ENCODE measurements around the gene BAG5.
"Not testable (repeated sequence)": the region's sequence is repeated elsewhere in the genome, so short reads cannot be mapped to it uniquely, and the experiment has no call there.

BAG5 gene

GRCh38 chr14:103562429-103563225 is at the start of gene BAG5, which contains the start of gene COA8:
TSS of gene BAG5 (minus strand) at chr14:103562657. CDS start at chr14:103561164, 1,493 bp downstream.
TSS of gene COA8 (plus strand) at chr14:103562960. CDS start at chr14:103563002, 42 bp downstream.
- H3K27ac ChIP-seq (ENCODE audit: low read depth, low read length) = peak within 1 kb of the TSS; percentile 97
- peak within 1 kb of the TSS; percentile 95 for H3K9ac ChIP-seq (ENCODE audit: low read depth, low read length)
- H3K36me3 ChIP-seq (ENCODE audit: control insufficient read depth, insufficient read depth, low read length) = peaks cover 28% of the 10 kb centered on the region
- peak within 1 kb of the TSS; percentile 85 for H3K4me3 ChIP-seq (ENCODE audit: low read depth, low read length)
- no peaks in the 10 kb centered on the region for H3K27me3 ChIP-seq (ENCODE audit: control insufficient read depth, insufficient read depth, low read length)
- H3K9me3 ChIP-seq (ENCODE audit: control insufficient read depth, insufficient read depth, low read length) = no peaks in the 10 kb centered on the region
- peaks cover 4% of the 10 kb centered on the region; the same call in 1 of the 2 replicates for H3K4me1 ChIP-seq (ENCODE audit: control insufficient read depth, insufficient read depth, low read length)

GRCh38 chr14:103611215-103611614 is 48.8 kb upstream of the BAG5 start:
- Histone ChIP-seq H3K4me3 (ENCODE audit: low read depth, low read length) (no peak overlapping the region), H3K4me1 (ENCODE audit: control insufficient read depth, insufficient read depth, low read length) (no peaks in the 10 kb centered on the region; the same call in 1 of the 2 replicates), H3K36me3 (ENCODE audit: control insufficient read depth, insufficient read depth, low read length) (no peaks in the 10 kb centered on the region), H3K27me3 (ENCODE audit: control insufficient read depth, insufficient read depth, low read length) (no peaks in the 10 kb centered on the region), H3K9me3 (ENCODE audit: control insufficient read depth, insufficient read depth, low read length) (peaks cover 5% of the 10 kb centered on the region; the same call in 1 of the 2 replicates), H3K27ac (ENCODE audit: low read depth, low read length) (no peak overlapping the region), H3K9ac (ENCODE audit: low read depth, low read length) (no peak overlapping the region)

- not testable (repeated sequence) for H3K27ac ChIP-seq (ENCODE audit: low read depth, low read length); H3K4me3 ChIP-seq (ENCODE audit: low read depth, low read length); H3K9ac ChIP-seq (ENCODE audit: low read depth, low read length); H3K27me3 ChIP-seq (ENCODE audit: control insufficient read depth, insufficient read depth, low read length); H3K4me1 ChIP-seq (ENCODE audit: control insufficient read depth, insufficient read depth, low read length); H3K36me3 ChIP-seq (ENCODE audit: control insufficient read depth, insufficient read depth, low read length); H3K9me3 ChIP-seq (ENCODE audit: control insufficient read depth, insufficient read depth, low read length)
Observed at GRCh38 chr14:103609081-103609480, 46.6 kb upstream of the BAG5 start.

GRCh38 chr14:103607822-103608221 is 45.4 kb upstream of the BAG5 start:
- Histone ChIP-seq H3K27ac (ENCODE audit: low read depth, low read length) (no peak overlapping the region), H3K4me3 (ENCODE audit: low read depth, low read length) (no peak overlapping the region), H3K9ac (ENCODE audit: low read depth, low read length) (no peak overlapping the region), H3K4me1 (ENCODE audit: control insufficient read depth, insufficient read depth, low read length) (no peaks in the 10 kb centered on the region; the same call in 1 of the 2 replicates), H3K36me3 (ENCODE audit: control insufficient read depth, insufficient read depth, low read length) (no peaks in the 10 kb centered on the region), H3K27me3 (ENCODE audit: control insufficient read depth, insufficient read depth, low read length) (no peaks in the 10 kb centered on the region), H3K9me3 (ENCODE audit: control insufficient read depth, insufficient read depth, low read length) (peaks cover 5% of the 10 kb centered on the region; the same call in 1 of the 2 replicates)

GRCh38 chr14:103606963-103607668 is 44.7 kb upstream of the BAG5 start:
- Histone ChIP-seq H3K27ac (ENCODE audit: low read depth, low read length) (no peak overlapping the region), H3K9ac (ENCODE audit: low read depth, low read length) (no peak overlapping the region), H3K4me3 (ENCODE audit: low read depth, low read length) (no peak overlapping the region), H3K27me3 (ENCODE audit: control insufficient read depth, insufficient read depth, low read length) (no peaks in the 10 kb centered on the region), H3K9me3 (ENCODE audit: control insufficient read depth, insufficient read depth, low read length) (peaks cover 5% of the 10 kb centered on the region; the same call in 1 of the 2 replicates), H3K4me1 (ENCODE audit: control insufficient read depth, insufficient read depth, low read length) (no peaks in the 10 kb centered on the region; the same call in 1 of the 2 replicates), H3K36me3 (ENCODE audit: control insufficient read depth, insufficient read depth, low read length) (no peaks in the 10 kb centered on the region)

GRCh38 chr14:103604620-103605019 is 42.2 kb upstream of the BAG5 start:
- H3K36me3 ChIP-seq (ENCODE audit: control insufficient read depth, insufficient read depth, low read length) = no peaks in the 10 kb centered on the region
- H3K27ac ChIP-seq (ENCODE audit: low read depth, low read length) = no peak overlapping the region
- H3K4me3 ChIP-seq (ENCODE audit: low read depth, low read length) = no peak overlapping the region
- no peaks in the 10 kb centered on the region for H3K9me3 ChIP-seq (ENCODE audit: control insufficient read depth, insufficient read depth, low read length)
- H3K9ac ChIP-seq (ENCODE audit: low read depth, low read length) = no peak overlapping the region
- no peaks in the 10 kb centered on the region; the same call in 1 of the 2 replicates for H3K4me1 ChIP-seq (ENCODE audit: control insufficient read depth, insufficient read depth, low read length)
- no peaks in the 10 kb centered on the region for H3K27me3 ChIP-seq (ENCODE audit: control insufficient read depth, insufficient read depth, low read length)

- Histone ChIP-seq H3K9me3 (ENCODE audit: control insufficient read depth, insufficient read depth, low read length) (no peaks in the 10 kb centered on the region), H3K27ac (ENCODE audit: low read depth, low read length) (no peak overlapping the region), H3K27me3 (ENCODE audit: control insufficient read depth, insufficient read depth, low read length) (no peaks in the 10 kb centered on the region), H3K4me3 (ENCODE audit: low read depth, low read length) (no peak overlapping the region), H3K4me1 (ENCODE audit: control insufficient read depth, insufficient read depth, low read length) (no peaks in the 10 kb centered on the region), H3K36me3 (ENCODE audit: control insufficient read depth, insufficient read depth, low read length) (no peaks in the 10 kb centered on the region), H3K9ac (ENCODE audit: low read depth, low read length) (no peak overlapping the region)
Observed at GRCh38 chr14:103600503-103600902, 38.0 kb upstream of the BAG5 start.

GRCh38 chr14:103597623-103598377 is 35.3 kb upstream of the BAG5 start:
- H3K4me1 ChIP-seq (ENCODE audit: control insufficient read depth, insufficient read depth, low read length) = peaks cover 7% of the 10 kb centered on the region; the same call in 1 of the 2 replicates
- no peak overlapping the region for H3K4me3 ChIP-seq (ENCODE audit: low read depth, low read length)
- H3K9me3 ChIP-seq (ENCODE audit: control insufficient read depth, insufficient read depth, low read length) = no peaks in the 10 kb centered on the region
- H3K27ac ChIP-seq (ENCODE audit: low read depth, low read length) = no peak overlapping the region
- no peak overlapping the region for H3K9ac ChIP-seq (ENCODE audit: low read depth, low read length)
- no peaks in the 10 kb centered on the region for H3K27me3 ChIP-seq (ENCODE audit: control insufficient read depth, insufficient read depth, low read length)
- no peaks in the 10 kb centered on the region for H3K36me3 ChIP-seq (ENCODE audit: control insufficient read depth, insufficient read depth, low read length)

GRCh38 chr14:103594265-103594664 is 31.8 kb upstream of the BAG5 start:
- Histone ChIP-seq H3K27ac (ENCODE audit: low read depth, low read length) (peak overlapping the region; percentile 83), H3K9ac (ENCODE audit: low read depth, low read length) (peak overlapping the region; percentile 0; the same call in 1 of the 2 replicates), H3K4me1 (ENCODE audit: control insufficient read depth, insufficient read depth, low read length) (peaks cover 7% of the 10 kb centered on the region; the same call in 1 of the 2 replicates), H3K27me3 (ENCODE audit: control insufficient read depth, insufficient read depth, low read length) (no peaks in the 10 kb centered on the region), H3K9me3 (ENCODE audit: control insufficient read depth, insufficient read depth, low read length) (no peaks in the 10 kb centered on the region), H3K4me3 (ENCODE audit: low read depth, low read length) (no peak overlapping the region), H3K36me3 (ENCODE audit: control insufficient read depth, insufficient read depth, low read length) (peaks cover 8% of the 10 kb centered on the region)

GRCh38 chr14:103593577-103593976 is 31.1 kb upstream of the BAG5 start:
- Histone ChIP-seq H3K36me3 (ENCODE audit: control insufficient read depth, insufficient read depth, low read length) (peaks cover 14% of the 10 kb centered on the region), H3K4me3 (ENCODE audit: low read depth, low read length) (no peak overlapping the region), H3K9ac (ENCODE audit: low read depth, low read length) (no peak overlapping the region), H3K4me1 (ENCODE audit: control insufficient read depth, insufficient read depth, low read length) (peaks cover 7% of the 10 kb centered on the region; the same call in 1 of the 2 replicates), H3K9me3 (ENCODE audit: control insufficient read depth, insufficient read depth, low read length) (no peaks in the 10 kb centered on the region), H3K27ac (ENCODE audit: low read depth, low read length) (no peak overlapping the region), H3K27me3 (ENCODE audit: control insufficient read depth, insufficient read depth, low read length) (no peaks in the 10 kb centered on the region)
